ENCODE results near the gene IZUMO2. TPM values are rescaled to one million over a fixed set of nuclear protein-coding genes. Genes with fewer than 3 reads are reported as not detected.
"Not testable (repeated sequence)": the region's sequence is repeated elsewhere in the genome, so short reads cannot be mapped to it uniquely, and the experiment has no call there.

Gene IZUMO2
- total RNA-seq, 3 donors from 2014 or later, result not detected

DNA sequence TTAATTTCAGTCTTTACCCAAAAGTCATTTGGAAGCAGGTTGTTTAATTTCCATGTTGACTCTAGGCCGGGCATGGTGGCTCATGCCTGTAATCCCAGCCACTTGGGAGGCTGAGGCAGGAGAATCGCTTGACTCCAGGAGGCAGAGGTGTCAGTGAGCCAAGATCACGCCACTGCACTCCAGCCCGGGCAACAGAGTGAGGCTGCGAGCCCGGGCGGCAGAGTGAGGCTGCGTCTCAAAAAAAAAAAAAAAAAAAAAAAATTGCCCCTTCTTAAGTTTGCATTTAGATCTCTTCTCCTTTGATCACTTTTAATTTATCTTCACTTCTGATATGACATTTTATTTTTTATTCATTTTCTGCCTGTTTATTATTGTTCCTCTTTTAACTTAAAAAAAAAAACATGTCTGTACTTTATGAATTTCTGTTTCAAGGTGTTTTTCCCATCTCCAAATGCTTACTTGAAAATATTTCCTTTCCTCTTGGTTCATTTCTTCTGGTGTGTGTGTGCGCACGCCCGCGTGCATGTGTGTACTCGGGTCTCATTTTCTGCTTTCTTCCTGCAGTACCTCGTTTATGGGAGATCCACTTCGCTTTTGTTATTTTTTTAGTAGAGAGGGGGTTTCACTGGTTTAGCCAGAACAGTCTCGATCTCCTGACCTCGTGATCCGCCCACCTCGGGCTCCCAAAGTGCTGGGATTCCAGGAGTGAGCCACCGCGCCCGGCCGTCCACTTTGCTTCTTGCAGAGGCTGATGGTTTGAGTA lies 26.3 kb downstream of the IZUMO2 start:
- Histone ChIP-seq H3K4me3 (peak overlapping the region in 1 of 3 donors; percentile 17), H3K27me3 (peaks cover 0 to 24% of the 10 kb centered on the region in 2 donors)
- H3K4me1 ChIP-seq; H3K9me3 ChIP-seq; H3K36me3 ChIP-seq; intact Hi-C loops (cut with DNase I; ENCODE audit: low total_unique reads); H3K27ac ChIP-seq: not testable (repeated sequence)
- peak; percentile 48 to 56 for DNase-seq (ENCODE audit: low spot score in 2 of 2)

- H3K27ac ChIP-seq; H3K9me3 ChIP-seq; H3K4me1 ChIP-seq; intact Hi-C loops (cut with DNase I; ENCODE audit: low total_unique reads); H3K36me3 ChIP-seq; H3K4me3 ChIP-seq: not testable (repeated sequence)
- H3K27me3 ChIP-seq, result peaks cover 0 to 24% of the 10 kb centered on the region in 2 donors
- DNase-seq (ENCODE audit: low spot score in 2 of 2), result peak in 1 of 2 donors; percentile 24
These were observed 27.1 kb downstream of the IZUMO2 start for GRCh38 chr19:50135856-50136602.

DNA sequence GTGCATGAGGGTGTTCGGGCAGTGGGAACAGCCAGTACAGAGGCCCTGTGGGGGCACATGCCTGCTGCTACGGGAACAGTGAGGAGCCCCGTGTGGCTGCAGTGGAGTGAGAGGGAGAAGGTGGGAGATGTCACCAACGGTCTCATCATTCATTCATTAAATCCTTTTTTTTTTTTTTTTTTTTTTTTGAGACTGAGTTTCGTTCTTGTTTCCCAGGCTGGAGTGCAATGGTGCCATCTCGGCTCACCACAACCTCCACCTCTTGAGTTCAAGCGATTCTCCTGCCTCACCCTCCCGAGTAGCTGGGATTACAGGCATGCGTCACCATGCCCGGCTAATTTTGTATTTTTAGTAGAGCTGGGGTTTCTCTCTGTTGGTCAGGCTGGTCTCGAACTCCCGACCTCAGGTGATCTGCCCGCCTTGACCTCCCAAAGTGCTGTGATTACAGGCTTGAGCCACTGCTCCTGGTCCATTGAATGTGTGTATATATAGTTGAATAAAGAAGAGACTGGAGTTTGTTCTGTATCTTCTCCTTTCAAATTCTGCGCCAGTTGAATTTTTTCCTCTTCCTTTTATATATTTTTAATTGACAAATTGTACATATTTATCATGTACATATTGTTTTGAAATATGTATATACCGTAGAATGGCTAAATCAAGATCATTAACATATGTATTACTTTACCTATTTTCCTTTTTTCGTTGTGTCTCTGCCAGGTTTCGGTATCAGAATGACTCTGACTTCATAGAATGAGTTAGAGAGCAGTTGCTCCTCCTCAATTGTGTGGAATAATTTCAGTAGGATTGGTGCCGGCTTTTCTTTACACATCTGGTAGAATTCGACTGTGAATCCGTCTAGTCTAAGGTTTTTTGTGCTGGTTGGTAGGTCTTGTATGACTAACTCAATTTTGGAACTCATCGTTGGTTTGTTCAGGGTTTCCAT lies 28.0 kb downstream of the IZUMO2 start:
- H3K4me3 ChIP-seq; DNase-seq (ENCODE audit: low spot score in 2 of 2); H3K9me3 ChIP-seq; H3K4me1 ChIP-seq; H3K36me3 ChIP-seq; H3K27ac ChIP-seq; intact Hi-C loops (cut with DNase I; ENCODE audit: low total_unique reads): not testable (repeated sequence)
- H3K27me3 ChIP-seq, result peaks cover 0 to 24% of the 10 kb centered on the region in 2 donors

DNA sequence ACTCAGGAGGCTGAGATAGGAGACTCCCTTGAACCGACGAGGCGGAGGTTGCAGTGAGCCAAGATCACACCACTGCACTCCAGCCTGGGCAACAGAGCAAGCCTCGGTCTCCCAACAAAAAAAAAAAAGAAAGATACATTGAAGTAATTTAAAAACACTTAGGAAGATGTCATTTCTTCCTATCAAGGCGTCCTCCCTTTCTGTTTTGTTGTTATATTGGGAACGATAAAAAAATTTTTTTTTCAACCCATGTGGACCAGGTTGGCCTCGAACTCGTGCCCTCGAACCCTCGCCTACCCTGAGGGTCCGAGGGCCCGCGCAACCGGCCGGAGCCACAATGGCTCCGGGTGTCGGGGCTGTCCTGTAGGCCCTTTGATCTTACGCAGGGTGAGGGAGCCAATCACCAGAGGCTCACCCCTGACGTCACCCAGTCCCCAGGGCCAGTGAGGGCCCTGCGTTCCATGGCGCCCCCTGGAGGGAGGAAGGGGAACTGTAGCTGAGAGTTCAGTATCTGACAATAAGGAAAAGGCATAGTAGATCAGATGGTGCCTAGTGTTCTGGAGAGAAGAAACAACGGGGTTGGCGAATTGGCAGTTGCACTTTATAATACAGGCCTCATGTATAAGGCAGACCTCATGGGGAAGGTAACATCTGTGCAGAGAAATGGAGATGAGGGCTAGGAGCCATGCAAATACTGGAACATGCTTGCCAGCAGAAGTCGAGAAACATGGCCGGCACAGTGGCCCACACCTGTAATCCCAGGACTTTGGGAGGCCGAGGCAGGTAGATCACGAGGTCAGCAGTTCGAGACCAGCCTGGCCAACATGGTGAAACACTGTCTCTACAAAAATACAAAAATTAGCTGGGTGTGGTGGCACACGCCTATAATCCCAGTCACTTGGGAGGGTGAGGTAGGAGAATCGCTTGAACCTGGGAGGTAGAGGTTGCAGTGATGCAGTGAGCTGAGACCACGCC lies 29.3 kb downstream of the IZUMO2 start:
- DNase-seq (ENCODE audit: low spot score in 2 of 2); intact Hi-C loops (cut with DNase I; ENCODE audit: low total_unique reads); H3K4me3 ChIP-seq; H3K9me3 ChIP-seq; H3K27ac ChIP-seq; H3K36me3 ChIP-seq; H3K4me1 ChIP-seq: not testable (repeated sequence)
- H3K27me3 ChIP-seq, result peaks cover 0 to 24% of the 10 kb centered on the region in 2 donors

DNA sequence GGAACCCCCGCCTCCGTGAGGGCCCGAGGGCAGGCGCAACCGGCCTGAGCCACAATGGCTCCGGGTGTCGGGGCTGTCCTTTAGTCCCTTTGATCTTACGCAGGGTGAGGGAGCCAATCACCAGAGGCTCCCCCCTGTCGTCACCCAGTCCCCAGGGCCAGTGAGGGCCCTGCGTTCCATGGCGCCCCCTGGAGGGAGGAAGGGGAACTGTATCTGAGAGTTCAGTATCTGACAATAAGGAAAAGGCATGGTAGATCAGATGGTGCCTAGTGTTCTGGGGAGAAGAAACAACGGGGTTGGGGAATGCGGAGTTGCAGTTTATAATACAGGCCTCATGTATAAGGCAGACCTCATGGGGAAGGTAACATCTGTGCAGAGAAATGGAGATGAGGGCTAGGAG lies 59.1 kb downstream of the IZUMO2 start:
- intact Hi-C loops (cut with DNase I; ENCODE audit: low total_unique reads); H3K36me3 ChIP-seq; H3K4me3 ChIP-seq; DNase-seq (ENCODE audit: low spot score in 2 of 2); H3K27ac ChIP-seq; H3K9me3 ChIP-seq; H3K4me1 ChIP-seq; H3K27me3 ChIP-seq: not testable (repeated sequence)

GRCh38 chr19:50103405-50103804 lies 59.7 kb downstream of the IZUMO2 start:
- H3K4me1 ChIP-seq; H3K9me3 ChIP-seq; H3K4me3 ChIP-seq; H3K27ac ChIP-seq; DNase-seq (ENCODE audit: low spot score in 2 of 2); H3K27me3 ChIP-seq; intact Hi-C loops (cut with DNase I; ENCODE audit: low total_unique reads); H3K36me3 ChIP-seq: not testable (repeated sequence)

Other genes with a start within 250 kb of the IZUMO2 start
- 10 to 100 TPM in 1 of 3 donors, 1 to 10 TPM in 2; 5.9 to 20.0 (median 8.2) TPM for gene ATF5, start 234.1 kb downstream of the IZUMO2 start, total RNA-seq
- 10 to 100 TPM; 30.9 to 41.0 (median 36.4) TPM for gene NUP62, start 233.8 kb downstream of the IZUMO2 start, total RNA-seq
- gene SIGLEC11, start 202.1 kb downstream of the IZUMO2 start, total RNA-seq, result 1 to 10 TPM in 1 of 3 donors, under 1 TPM in 2; 0.59 to 2.2 (median 0.66) TPM
- gene VRK3, start 137.9 kb downstream of the IZUMO2 start, total RNA-seq, result 10 to 100 TPM; 24.2 to 42.0 (median 40.3) TPM
- gene ZNF473, start 137.3 kb downstream of the IZUMO2 start, total RNA-seq, result 10 to 100 TPM in 2 of 3 donors, 1 to 10 TPM in 1; 7.8 to 15.5 (median 12.1) TPM
- gene MYH14, start 40.3 kb upstream of the IZUMO2 start, total RNA-seq, result 10 to 100 TPM; 16.6 to 24.7 (median 19.3) TPM
- gene KCNC3, start 166.1 kb upstream of the IZUMO2 start, total RNA-seq, result 1 to 10 TPM in 2 of 3 donors, under 1 TPM in 1; 0.32 to 3.7 (median 1.6) TPM
- gene NAPSA, start 202.4 kb upstream of the IZUMO2 start, total RNA-seq, result 1 to 10 TPM in 2 of 3 donors, under 1 TPM in 1; 0.80 to 1.8 (median 1.6) TPM
- gene NR1H2, start 213.2 kb upstream of the IZUMO2 start, total RNA-seq, result 100 to 1,000 TPM in 1 of 3 donors, 10 to 100 TPM in 2; 71.0 to 105 (median 87.5) TPM
- 10 to 100 TPM; 13.8 to 17.3 (median 16.0) TPM for gene POLD1, start 221.1 kb upstream of the IZUMO2 start, total RNA-seq